ENCODE data around the gene PGA4. TPM values are rescaled to one million over a fixed set of nuclear protein-coding genes. Genes with fewer than 3 reads are reported as not detected.

PGA4 gene
- polyA plus RNA-seq, 1 of the 3 experiments (the other 2 are of a cell fraction), result not detected

DNA sequence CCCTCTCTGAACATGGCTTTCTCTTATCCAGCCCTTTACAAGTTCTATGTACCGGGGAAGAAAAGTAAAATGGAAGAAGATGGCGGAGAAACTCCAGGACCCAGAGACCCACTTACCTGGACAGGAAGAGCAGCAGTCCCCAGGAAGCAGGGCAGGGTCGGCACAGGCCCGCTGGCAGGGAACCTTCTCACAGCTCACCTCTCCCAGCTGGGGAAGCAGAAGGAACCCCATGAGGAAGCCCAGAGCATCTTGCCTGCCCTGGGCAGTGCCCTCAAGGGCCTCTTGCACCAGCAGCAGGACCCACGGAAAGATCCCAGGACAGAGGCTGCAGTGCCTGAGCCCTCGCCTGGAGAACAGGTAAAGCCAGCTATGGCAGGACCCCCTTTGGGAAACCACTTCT, 42.2 kb downstream of the PGA4 start:
- no peak overlapping the region for H3K9ac ChIP-seq
- no peaks in the 10 kb centered on the region for H3K9me2 ChIP-seq
- no peaks in the 10 kb centered on the region for H3K36me3 ChIP-seq (replicated peaks in 1 of 2; ENCODE audit: control insufficient read depth in 1 of 2, insufficient read depth in 2 of 2, low read length in 1 of 2)
- no peaks in the 10 kb centered on the region for H3K9me3 ChIP-seq
- no peaks in the 10 kb centered on the region for H3K27me3 ChIP-seq (ENCODE audit: insufficient read depth)
- H4K20me1 ChIP-seq (ENCODE audit: insufficient read depth), result no peaks in the 10 kb centered on the region
- ChIA-PET POLR2A (no interaction called here), CTCF (interaction anchor here (2.6 kb wide), 1 partner anchor 10 kb away, joined by 12 read pairs; no protein-coding TSS in a partner anchor)
- DNase-seq, result no peak
- no peaks in the 10 kb centered on the region for H3F3A ChIP-seq (replicated peaks; ENCODE audit: insufficient read depth)
- H3K4me3 ChIP-seq (ENCODE audit: low read depth in 2 of 2, low read length in 1 of 2), result no peak overlapping the region
- TF ChIP-seq GABPA (IDR thresholded peaks at IDR 0.05; ENCODE audit: low read depth) (no peak), RAD21 (IDR thresholded peaks at IDR 0.05; ENCODE audit: low read length) (no peak), SMC3 (IDR thresholded peaks at IDR 0.05; ENCODE audit: low read depth, low read length) (no peak), EZH2phosphoT487 (IDR thresholded peaks at IDR 0.05; ENCODE audit: borderline replicate concordance, low read depth) (no peak), FOXM1 (IDR thresholded peaks at IDR 0.05; ENCODE audit: low read depth) (no peak), NFIC (IDR thresholded peaks at IDR 0.05; ENCODE audit: borderline replicate concordance) (no peak), MXI1 (IDR thresholded peaks at IDR 0.05; ENCODE audit: low read depth, low read length) (no peak), TCF12 (IDR thresholded peaks at IDR 0.05) (no peak), ELF1 (IDR thresholded peaks at IDR 0.05) (no peak), CHD2 (IDR thresholded peaks at IDR 0.05; ENCODE audit: low read length, partially characterized antibody) (no peak), RCOR1 (IDR thresholded peaks at IDR 0.05; ENCODE audit: low read length) (no peak), RFX5 (IDR thresholded peaks at IDR 0.05; ENCODE audit: low read length) (no peak), SIN3A (IDR thresholded peaks at IDR 0.05; ENCODE audit: borderline replicate concordance, low read depth, low read length) (no peak)
- TF ChIP-seq, protein P1, sequence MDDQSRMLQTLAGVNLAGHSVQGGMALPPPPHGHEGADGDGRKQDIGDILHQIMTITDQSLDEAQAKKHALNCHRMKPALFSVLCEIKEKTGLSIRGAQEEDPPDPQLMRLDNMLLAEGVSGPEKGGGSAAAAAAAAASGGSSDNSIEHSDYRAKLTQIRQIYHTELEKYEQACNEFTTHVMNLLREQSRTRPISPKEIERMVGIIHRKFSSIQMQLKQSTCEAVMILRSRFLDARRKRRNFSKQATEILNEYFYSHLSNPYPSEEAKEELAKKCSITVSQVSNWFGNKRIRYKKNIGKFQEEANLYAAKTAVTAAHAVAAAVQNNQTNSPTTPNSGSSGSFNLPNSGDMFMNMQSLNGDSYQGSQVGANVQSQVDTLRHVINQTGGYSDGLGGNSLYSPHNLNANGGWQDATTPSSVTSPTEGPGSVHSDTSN (IDR thresholded peaks at IDR 0.05), result no peak
- TF ChIP-seq, protein P2, sequence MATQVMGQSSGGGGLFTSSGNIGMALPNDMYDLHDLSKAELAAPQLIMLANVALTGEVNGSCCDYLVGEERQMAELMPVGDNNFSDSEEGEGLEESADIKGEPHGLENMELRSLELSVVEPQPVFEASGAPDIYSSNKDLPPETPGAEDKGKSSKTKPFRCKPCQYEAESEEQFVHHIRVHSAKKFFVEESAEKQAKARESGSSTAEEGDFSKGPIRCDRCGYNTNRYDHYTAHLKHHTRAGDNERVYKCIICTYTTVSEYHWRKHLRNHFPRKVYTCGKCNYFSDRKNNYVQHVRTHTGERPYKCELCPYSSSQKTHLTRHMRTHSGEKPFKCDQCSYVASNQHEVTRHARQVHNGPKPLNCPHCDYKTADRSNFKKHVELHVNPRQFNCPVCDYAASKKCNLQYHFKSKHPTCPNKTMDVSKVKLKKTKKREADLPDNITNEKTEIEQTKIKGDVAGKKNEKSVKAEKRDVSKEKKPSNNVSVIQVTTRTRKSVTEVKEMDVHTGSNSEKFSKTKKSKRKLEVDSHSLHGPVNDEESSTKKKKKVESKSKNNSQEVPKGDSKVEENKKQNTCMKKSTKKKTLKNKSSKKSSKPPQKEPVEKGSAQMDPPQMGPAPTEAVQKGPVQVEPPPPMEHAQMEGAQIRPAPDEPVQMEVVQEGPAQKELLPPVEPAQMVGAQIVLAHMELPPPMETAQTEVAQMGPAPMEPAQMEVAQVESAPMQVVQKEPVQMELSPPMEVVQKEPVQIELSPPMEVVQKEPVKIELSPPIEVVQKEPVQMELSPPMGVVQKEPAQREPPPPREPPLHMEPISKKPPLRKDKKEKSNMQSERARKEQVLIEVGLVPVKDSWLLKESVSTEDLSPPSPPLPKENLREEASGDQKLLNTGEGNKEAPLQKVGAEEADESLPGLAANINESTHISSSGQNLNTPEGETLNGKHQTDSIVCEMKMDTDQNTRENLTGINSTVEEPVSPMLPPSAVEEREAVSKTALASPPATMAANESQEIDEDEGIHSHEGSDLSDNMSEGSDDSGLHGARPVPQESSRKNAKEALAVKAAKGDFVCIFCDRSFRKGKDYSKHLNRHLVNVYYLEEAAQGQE (IDR thresholded peaks at IDR 0.05; ENCODE audit: low read depth, low read length), result no peak
- TF ChIP-seq, protein P3, sequence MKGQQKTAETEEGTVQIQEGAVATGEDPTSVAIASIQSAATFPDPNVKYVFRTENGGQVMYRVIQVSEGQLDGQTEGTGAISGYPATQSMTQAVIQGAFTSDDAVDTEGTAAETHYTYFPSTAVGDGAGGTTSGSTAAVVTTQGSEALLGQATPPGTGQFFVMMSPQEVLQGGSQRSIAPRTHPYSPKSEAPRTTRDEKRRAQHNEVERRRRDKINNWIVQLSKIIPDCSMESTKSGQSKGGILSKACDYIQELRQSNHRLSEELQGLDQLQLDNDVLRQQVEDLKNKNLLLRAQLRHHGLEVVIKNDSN (IDR thresholded peaks at IDR 0.05; ENCODE audit: borderline replicate concordance, low read depth), result no peak
- TF ChIP-seq, protein P4, sequence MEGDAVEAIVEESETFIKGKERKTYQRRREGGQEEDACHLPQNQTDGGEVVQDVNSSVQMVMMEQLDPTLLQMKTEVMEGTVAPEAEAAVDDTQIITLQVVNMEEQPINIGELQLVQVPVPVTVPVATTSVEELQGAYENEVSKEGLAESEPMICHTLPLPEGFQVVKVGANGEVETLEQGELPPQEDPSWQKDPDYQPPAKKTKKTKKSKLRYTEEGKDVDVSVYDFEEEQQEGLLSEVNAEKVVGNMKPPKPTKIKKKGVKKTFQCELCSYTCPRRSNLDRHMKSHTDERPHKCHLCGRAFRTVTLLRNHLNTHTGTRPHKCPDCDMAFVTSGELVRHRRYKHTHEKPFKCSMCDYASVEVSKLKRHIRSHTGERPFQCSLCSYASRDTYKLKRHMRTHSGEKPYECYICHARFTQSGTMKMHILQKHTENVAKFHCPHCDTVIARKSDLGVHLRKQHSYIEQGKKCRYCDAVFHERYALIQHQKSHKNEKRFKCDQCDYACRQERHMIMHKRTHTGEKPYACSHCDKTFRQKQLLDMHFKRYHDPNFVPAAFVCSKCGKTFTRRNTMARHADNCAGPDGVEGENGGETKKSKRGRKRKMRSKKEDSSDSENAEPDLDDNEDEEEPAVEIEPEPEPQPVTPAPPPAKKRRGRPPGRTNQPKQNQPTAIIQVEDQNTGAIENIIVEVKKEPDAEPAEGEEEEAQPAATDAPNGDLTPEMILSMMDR (IDR thresholded peaks at IDR 0.05), result no peak
- TF ChIP-seq, protein P5, sequence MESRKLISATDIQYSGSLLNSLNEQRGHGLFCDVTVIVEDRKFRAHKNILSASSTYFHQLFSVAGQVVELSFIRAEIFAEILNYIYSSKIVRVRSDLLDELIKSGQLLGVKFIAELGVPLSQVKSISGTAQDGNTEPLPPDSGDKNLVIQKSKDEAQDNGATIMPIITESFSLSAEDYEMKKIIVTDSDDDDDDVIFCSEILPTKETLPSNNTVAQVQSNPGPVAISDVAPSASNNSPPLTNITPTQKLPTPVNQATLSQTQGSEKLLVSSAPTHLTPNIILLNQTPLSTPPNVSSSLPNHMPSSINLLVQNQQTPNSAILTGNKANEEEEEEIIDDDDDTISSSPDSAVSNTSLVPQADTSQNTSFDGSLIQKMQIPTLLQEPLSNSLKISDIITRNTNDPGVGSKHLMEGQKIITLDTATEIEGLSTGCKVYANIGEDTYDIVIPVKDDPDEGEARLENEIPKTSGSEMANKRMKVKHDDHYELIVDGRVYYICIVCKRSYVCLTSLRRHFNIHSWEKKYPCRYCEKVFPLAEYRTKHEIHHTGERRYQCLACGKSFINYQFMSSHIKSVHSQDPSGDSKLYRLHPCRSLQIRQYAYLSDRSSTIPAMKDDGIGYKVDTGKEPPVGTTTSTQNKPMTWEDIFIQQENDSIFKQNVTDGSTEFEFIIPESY (IDR thresholded peaks at IDR 0.05; ENCODE audit: borderline replicate concordance, low read depth), result no peak
- TF ChIP-seq, protein P6, sequence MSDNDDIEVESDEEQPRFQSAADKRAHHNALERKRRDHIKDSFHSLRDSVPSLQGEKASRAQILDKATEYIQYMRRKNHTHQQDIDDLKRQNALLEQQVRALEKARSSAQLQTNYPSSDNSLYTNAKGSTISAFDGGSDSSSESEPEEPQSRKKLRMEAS (IDR thresholded peaks at IDR 0.05; ENCODE audit: low read depth), result no peak
- H3K79me2 ChIP-seq (ENCODE audit: insufficient read depth), result no peaks in the 10 kb centered on the region
- 86% methylated on average over 3 of the region's 6 CpGs for WGBS (ENCODE audit: low lambda C conversion rate)
- no peak overlapping the region for H2AFZ ChIP-seq (ENCODE audit: low read depth)
- H3K27ac ChIP-seq (ENCODE audit: low read depth in 2 of 2, low read length in 1 of 2), result no peak overlapping the region
- H3K4me1 ChIP-seq (ENCODE audit: control insufficient read depth in 1 of 2, insufficient read depth in 2 of 2, low read depth in 1 of 2, low read length in 1 of 2), result no peaks in the 10 kb centered on the region
- H3K4me2 ChIP-seq, result no peak overlapping the region
